Activated naive CD8-positive, alpha-beta T cell (primary cell): Measurements from ENCODE around the gene ICE1.

Source experiments
- H3K27ac Mint-ChIP-seq: one replicate; pipeline ENCODE4 v1.8.0; 2021; ENCODE audit warnings: mixed read lengths
- H3K27me3 Mint-ChIP-seq: one replicate; pipeline ENCODE4 v1.8.0; 2021; ENCODE audit warnings: mixed read lengths
- H3K36me3 Mint-ChIP-seq: one replicate; pipeline ENCODE4 v1.8.0; 2021; ENCODE audit warnings: mixed read lengths
- H3K4me1 Mint-ChIP-seq: one replicate; pipeline ENCODE4 v1.8.0; 2021; ENCODE audit warnings: low read depth, mixed read lengths
- H3K4me3 Mint-ChIP-seq: one replicate; pipeline ENCODE4 v1.8.0; 2021; ENCODE audit warnings: mild to moderate bottlenecking, mixed read lengths
- H3K9me3 Mint-ChIP-seq: one replicate; pipeline ENCODE4 v1.8.0; 2021; ENCODE audit warnings: low read depth, mixed read lengths

ICE1 gene

DNA sequence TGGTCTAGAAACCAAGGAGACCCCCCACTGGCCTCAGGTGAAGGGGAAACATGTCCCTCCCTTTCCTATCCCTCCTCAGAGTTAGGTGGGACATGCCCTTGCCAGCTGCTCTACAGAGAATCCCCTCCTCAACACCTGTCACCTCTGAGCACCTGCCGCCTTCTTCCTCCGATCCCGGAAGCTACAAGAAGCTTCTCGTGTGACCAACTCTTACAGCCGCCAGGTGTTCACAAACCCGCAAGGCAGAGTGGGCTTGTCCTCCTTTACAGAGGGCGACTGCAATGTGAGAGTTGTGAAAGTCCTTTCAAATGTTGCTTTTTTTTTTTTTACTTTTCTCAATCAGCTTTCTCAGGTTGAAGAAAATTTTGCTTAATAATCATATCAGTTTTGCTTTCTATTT lies 3.7 kb upstream of the ICE1 start:
- H3K9me3 Mint-ChIP-seq = no peaks in the 10 kb centered on the region
- H3K27me3 Mint-ChIP-seq = no peaks in the 10 kb centered on the region
- no peak overlapping the region for H3K27ac Mint-ChIP-seq
- H3K4me1 Mint-ChIP-seq = peaks cover 19% of the 10 kb centered on the region
- peaks cover 9% of the 10 kb centered on the region for H3K36me3 Mint-ChIP-seq
- H3K4me3 Mint-ChIP-seq = no peak overlapping the region

- H3K9me3 Mint-ChIP-seq = no peaks in the 10 kb centered on the region
- H3K27me3 Mint-ChIP-seq = no peaks in the 10 kb centered on the region
- H3K4me3 Mint-ChIP-seq = peak overlapping the region; percentile 49
- H3K36me3 Mint-ChIP-seq = peaks cover 9% of the 10 kb centered on the region
- H3K27ac Mint-ChIP-seq = no peak overlapping the region
- peaks cover 19% of the 10 kb centered on the region for H3K4me1 Mint-ChIP-seq
These were observed 2.9 kb upstream of the ICE1 start for GRCh38 chr5:5419291-5420210.

DNA sequence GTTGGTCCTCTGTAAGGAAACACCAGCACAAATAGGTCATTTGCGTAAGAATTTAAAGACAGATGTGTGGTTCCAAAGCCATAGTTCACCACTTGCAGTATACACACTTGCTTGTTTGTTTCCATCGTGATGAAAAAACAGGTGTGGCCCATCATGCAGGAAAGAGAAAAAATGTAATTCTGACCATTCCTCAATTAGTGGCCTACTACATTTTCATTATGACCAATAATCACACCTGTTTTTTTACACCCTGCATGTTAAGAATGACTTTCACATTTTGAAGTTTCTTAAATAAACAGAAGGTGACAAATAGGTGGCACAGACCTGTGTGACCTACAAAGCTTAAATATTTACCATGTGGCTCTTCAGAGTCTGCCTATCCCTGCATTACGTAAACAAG lies 2.2 kb upstream of the ICE1 start:
- peaks cover 19% of the 10 kb centered on the region for H3K4me1 Mint-ChIP-seq
- H3K27ac Mint-ChIP-seq = no peak overlapping the region
- H3K9me3 Mint-ChIP-seq = no peaks in the 10 kb centered on the region
- peaks cover 9% of the 10 kb centered on the region for H3K36me3 Mint-ChIP-seq
- H3K27me3 Mint-ChIP-seq = no peaks in the 10 kb centered on the region
- peak overlapping the region; percentile 96 for H3K4me3 Mint-ChIP-seq

- Mint-ChIP-seq H3K4me3 (peak overlapping the region; percentile 96), H3K27ac (peak overlapping the region; percentile 96), H3K9me3 (no peaks in the 10 kb centered on the region), H3K27me3 (no peaks in the 10 kb centered on the region), H3K36me3 (peaks cover 6% of the 10 kb centered on the region), H3K4me1 (peaks cover 19% of the 10 kb centered on the region)
These were observed 1.1 kb upstream of the ICE1 start for GRCh38 chr5:5421149-5421960.

DNA sequence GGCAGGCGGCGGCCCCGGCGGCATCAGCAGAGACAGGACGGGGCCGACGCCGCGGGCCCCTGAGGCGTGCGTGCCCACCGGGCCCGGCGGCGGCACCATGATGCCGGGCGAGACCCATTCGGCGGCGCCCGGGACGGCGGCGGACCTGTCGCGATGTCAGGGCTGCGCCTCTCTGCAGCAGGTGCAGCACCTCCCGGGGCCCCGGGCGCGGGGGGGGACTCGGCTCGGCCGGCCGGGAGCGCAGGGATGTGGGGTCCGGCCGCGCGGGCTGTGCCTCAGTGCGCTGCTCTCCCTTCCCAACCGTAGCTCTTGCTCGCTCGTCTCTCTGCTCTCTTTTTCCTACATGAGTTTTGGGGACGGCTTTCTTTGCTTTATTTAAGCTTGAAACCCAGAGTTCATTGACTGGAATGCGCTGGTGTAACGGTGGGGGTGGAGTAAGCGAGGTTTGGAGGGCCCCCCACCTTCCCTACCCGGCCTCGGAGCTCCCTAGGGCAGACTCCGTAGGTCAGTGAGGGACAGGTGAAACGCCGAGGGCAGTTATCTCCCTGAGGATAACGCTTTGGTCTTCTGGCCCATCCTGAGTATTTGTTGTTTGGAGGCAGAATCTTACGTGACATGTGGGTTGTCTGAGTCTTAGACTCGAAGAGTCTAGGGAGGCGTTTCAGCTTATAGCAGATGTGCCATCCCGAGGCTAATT lies 490 bp downstream of the ICE1 start:
- Mint-ChIP-seq H3K27ac (no peak overlapping the region), H3K36me3 (no peaks in the 10 kb centered on the region), H3K4me3 (peak overlapping the region; percentile 96), H3K9me3 (no peaks in the 10 kb centered on the region), H3K27me3 (no peaks in the 10 kb centered on the region), H3K4me1 (peaks cover 23% of the 10 kb centered on the region)

DNA sequence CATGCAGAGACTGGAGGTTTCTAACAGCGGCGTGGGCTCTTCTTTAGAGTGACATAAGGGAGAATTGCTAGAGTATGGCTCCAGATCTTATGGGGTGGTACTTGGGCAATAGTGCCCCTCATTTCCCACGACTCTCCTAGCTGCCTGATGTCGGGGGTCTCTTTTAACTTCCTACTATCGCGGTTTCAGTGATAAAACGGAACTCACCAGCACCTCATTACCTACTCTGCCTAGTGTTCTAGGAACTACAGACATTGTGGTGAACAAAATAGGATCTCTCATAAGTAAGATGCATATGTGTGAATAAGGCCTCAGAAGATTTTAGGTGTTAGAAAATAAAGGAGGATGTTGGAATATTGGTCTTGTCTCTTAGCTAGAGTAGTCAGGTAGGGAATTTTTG lies 1.1 kb downstream of the ICE1 start:
- Mint-ChIP-seq H3K27ac (no peak overlapping the region), H3K4me1 (peaks cover 29% of the 10 kb centered on the region), H3K27me3 (no peaks in the 10 kb centered on the region), H3K36me3 (no peaks in the 10 kb centered on the region), H3K9me3 (no peaks in the 10 kb centered on the region), H3K4me3 (no peak overlapping the region)

DNA sequence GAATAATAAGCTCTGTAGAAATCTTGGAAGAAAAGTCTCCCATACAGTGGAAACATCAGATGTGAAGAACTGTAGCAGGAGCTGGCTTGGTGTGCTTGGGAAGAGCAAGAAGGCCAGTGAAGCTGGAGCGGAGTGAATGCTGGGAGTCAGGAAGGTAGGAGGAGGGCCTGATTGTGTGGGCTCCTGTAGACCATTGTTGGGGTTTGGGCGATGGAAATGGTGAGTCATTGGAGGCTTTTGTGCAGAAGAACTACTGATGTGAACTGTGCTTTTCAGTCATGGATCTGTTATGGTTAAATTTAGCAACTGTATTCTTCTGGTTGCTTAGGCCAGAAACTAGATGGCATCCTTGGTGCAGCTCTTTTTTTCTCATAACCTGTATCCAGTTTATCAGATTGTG lies 2.3 kb downstream of the ICE1 start:
- Mint-ChIP-seq H3K4me3 (no peak overlapping the region), H3K27ac (no peak overlapping the region), H3K27me3 (no peaks in the 10 kb centered on the region), H3K36me3 (no peaks in the 10 kb centered on the region), H3K4me1 (peaks cover 35% of the 10 kb centered on the region), H3K9me3 (no peaks in the 10 kb centered on the region)

DNA sequence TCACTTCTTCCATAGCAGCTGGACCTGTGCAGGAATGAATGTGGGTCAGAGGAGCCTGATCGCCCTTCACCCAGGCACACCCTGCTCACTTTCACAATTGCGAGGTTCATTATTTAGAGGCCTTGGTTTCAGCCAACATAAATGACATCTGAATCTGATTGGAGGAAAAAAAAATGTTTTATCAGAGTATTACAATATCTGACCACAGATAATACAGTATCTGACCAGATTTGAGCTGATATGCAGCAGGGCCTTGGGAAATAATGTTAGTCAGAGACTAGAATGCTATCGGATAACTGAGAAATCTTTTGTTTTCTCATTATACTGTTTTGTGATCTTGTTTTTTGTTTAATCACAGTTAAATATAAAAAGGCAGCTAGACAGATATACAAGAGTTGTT lies 7.7 kb downstream of the ICE1 start:
- Mint-ChIP-seq H3K9me3 (no peaks in the 10 kb centered on the region), H3K27ac (no peak overlapping the region), H3K36me3 (no peaks in the 10 kb centered on the region), H3K27me3 (no peaks in the 10 kb centered on the region), H3K4me3 (no peak overlapping the region), H3K4me1 (peaks cover 60% of the 10 kb centered on the region)

GRCh38 chr5:5432020-5432707 lies 9.7 kb downstream of the ICE1 start:
- Mint-ChIP-seq H3K9me3 (no peaks in the 10 kb centered on the region), H3K27me3 (no peaks in the 10 kb centered on the region), H3K36me3 (peaks cover under 1% of the 10 kb centered on the region), H3K27ac (peak overlapping the region; percentile 61), H3K4me1 (peaks cover 64% of the 10 kb centered on the region), H3K4me3 (no peak overlapping the region)

- no peak overlapping the region for H3K4me3 Mint-ChIP-seq
These were observed 13.8 kb downstream of the ICE1 start for GRCh38 chr5:5436203-5436760.

GRCh38 chr5:5437227-5438172 lies 15.0 kb downstream of the ICE1 start:
- no peaks in the 10 kb centered on the region for H3K9me3 Mint-ChIP-seq
- no peak overlapping the region for H3K4me3 Mint-ChIP-seq
- H3K36me3 Mint-ChIP-seq = peaks cover 3% of the 10 kb centered on the region
- H3K4me1 Mint-ChIP-seq = peaks cover 25% of the 10 kb centered on the region
- no peaks in the 10 kb centered on the region for H3K27me3 Mint-ChIP-seq
- H3K27ac Mint-ChIP-seq = peak overlapping the region; percentile 37

More at GRCh38 chr5:5436203-5436760, 13.8 kb downstream of the ICE1 start:
- no peaks in the 10 kb centered on the region for H3K9me3 Mint-ChIP-seq
- peaks cover 36% of the 10 kb centered on the region for H3K4me1 Mint-ChIP-seq
- H3K27me3 Mint-ChIP-seq = no peaks in the 10 kb centered on the region
- peaks cover 3% of the 10 kb centered on the region for H3K36me3 Mint-ChIP-seq
- no peak overlapping the region for H3K27ac Mint-ChIP-seq

DNA sequence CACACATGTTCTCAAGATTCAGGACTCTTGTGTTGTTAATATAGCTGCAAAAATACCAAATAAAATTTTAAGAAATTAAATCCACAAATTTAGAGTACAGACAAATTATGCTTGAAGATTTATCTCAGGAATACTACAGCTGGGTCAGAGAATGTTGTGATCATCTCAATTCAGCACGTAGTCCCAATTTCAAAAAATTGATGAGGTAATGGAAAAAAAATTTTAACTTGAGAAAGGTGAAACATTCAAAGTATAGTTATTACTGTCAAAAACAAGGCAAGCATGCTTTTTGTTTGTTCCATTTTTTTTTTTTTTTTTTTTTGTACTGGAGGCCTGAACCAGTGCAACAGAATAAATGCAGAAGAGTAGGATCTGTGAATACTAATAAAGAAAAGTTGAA lies 29.4 kb downstream of the ICE1 start:
- Mint-ChIP-seq H3K9me3 (no peaks in the 10 kb centered on the region), H3K27ac (no peak overlapping the region), H3K27me3 (no peaks in the 10 kb centered on the region), H3K36me3 (peaks cover 14% of the 10 kb centered on the region), H3K4me1 (no peaks in the 10 kb centered on the region), H3K4me3 (no peak overlapping the region)

DNA sequence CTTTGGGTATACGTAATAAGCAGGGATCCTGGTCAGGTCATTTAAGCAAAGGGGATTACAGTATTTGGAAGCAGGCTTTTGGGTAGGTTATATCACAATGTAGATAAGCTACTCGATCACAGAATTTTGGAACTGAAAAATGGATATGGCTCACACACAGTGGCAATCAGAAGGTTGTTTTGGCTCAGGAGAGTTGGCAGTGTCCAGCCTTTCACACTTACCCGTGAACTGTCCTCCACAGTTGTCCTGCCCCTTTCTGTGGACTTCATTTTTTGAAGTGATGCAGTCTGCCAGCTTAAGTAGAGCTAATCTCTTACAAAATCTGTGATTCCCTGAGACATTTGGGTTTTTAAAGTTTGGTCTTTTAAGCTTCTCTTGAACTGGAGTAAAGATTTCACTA lies 30.7 kb downstream of the ICE1 start:
- Mint-ChIP-seq H3K9me3 (no peaks in the 10 kb centered on the region), H3K4me3 (no peak overlapping the region), H3K27me3 (no peaks in the 10 kb centered on the region), H3K4me1 (no peaks in the 10 kb centered on the region), H3K36me3 (peaks cover 15% of the 10 kb centered on the region), H3K27ac (no peak overlapping the region)
